ENCODE data around the gene TMEM131. TPM values are rescaled to one million over a fixed set of nuclear protein-coding genes. Genes with fewer than 3 reads are reported as not detected.

The TMEM131 gene
- total RNA-seq, 1 experiment from 2014 or later, result 29.6 TPM

- TF ChIP-seq EZH2 (IDR thresholded peaks at IDR 0.05; ENCODE audit: low read depth), result no peak
- no peak for TF ChIP-seq CTCF (conservative IDR thresholded peaks at IDR 0.05)
- intact Hi-C loops (cut with micrococcal nuclease; ENCODE audit: unreplicated experiment), result no loop called here
- H2AFZ ChIP-seq, result no peak overlapping the region
- H3K4me3 ChIP-seq, result no peak overlapping the region
- no peaks in the 10 kb centered on the region for H3F3A ChIP-seq (ENCODE audit: insufficient read depth, low read depth)
- no peaks in the 10 kb centered on the region for H3K9me2 ChIP-seq (ENCODE audit: insufficient read depth)
- no TSS peak for BruUV-seq (replicated peaks)
- H4K20me1 ChIP-seq (ENCODE audit: insufficient read depth), result no peaks in the 10 kb centered on the region
- no peak for DNase-seq
- H3K36me3 ChIP-seq (ENCODE audit: low read depth), result no peaks in the 10 kb centered on the region
- no peaks in the 10 kb centered on the region for H3K79me2 ChIP-seq (ENCODE audit: low read depth)
- POLR2A ChIA-PET (ENCODE audit: unreplicated experiment), result interaction anchor here (0.5 kb wide), 1 partner anchor 851 kb away, joined by 3 read pairs; no protein-coding TSS in a partner anchor
- H3K27me3 ChIP-seq (ENCODE audit: insufficient read depth, low read depth), result peaks cover 18% of the 10 kb centered on the region
- CTCF ChIA-PET, result no interaction called here
- H3K4me1 ChIP-seq (replicated peaks; ENCODE audit: insufficient read depth), result no peaks in the 10 kb centered on the region
- no peak overlapping the region for H3K4me2 ChIP-seq
- no peaks in the 10 kb centered on the region for H3K9me3 ChIP-seq (ENCODE audit: insufficient read depth, low read depth)
- no peak overlapping the region for H3K27ac ChIP-seq
Measured at GRCh38 chr2:97736185-97736584, 259.6 kb downstream of the TMEM131 start.

GRCh38 chr2:97735161-97735561 is 260.6 kb downstream of the TMEM131 start:
- intact Hi-C loops (cut with micrococcal nuclease; ENCODE audit: unreplicated experiment), result no loop called here
- BruUV-seq (replicated peaks), result no TSS peak
- Histone ChIP-seq H3K79me2 (ENCODE audit: low read depth) (no peaks in the 10 kb centered on the region), H3K9me2 (ENCODE audit: insufficient read depth) (no peaks in the 10 kb centered on the region), H3K4me1 (replicated peaks; ENCODE audit: insufficient read depth) (no peaks in the 10 kb centered on the region), H4K20me1 (ENCODE audit: insufficient read depth) (no peaks in the 10 kb centered on the region), H3K9me3 (ENCODE audit: insufficient read depth, low read depth) (0 out of 2 replicates have a peak, but pooled peaks cover 3% of the 10 kb centered on the region), H3K36me3 (ENCODE audit: low read depth) (no peaks in the 10 kb centered on the region), H3K4me3 (no peak overlapping the region), H2AFZ (no peak overlapping the region), H3K27ac (no peak overlapping the region), H3K4me2 (no peak overlapping the region), H3F3A (ENCODE audit: insufficient read depth, low read depth) (no peaks in the 10 kb centered on the region), H3K27me3 (ENCODE audit: insufficient read depth, low read depth) (peaks cover 18% of the 10 kb centered on the region)
- TF ChIP-seq EZH2 (IDR thresholded peaks at IDR 0.05; ENCODE audit: low read depth) (no peak), CTCF (conservative IDR thresholded peaks at IDR 0.05) (no peak)
- CTCF ChIA-PET, result no interaction called here
- POLR2A ChIA-PET (ENCODE audit: unreplicated experiment), result no interaction called here
- no peak for DNase-seq

- Histone ChIP-seq H3K79me2 (ENCODE audit: low read depth) (no peaks in the 10 kb centered on the region), H3K27me3 (ENCODE audit: insufficient read depth, low read depth) (peaks cover 18% of the 10 kb centered on the region), H3K4me2 (no peak overlapping the region), H2AFZ (no peak overlapping the region), H3K4me1 (replicated peaks; ENCODE audit: insufficient read depth) (no peaks in the 10 kb centered on the region), H4K20me1 (ENCODE audit: insufficient read depth) (no peaks in the 10 kb centered on the region), H3F3A (ENCODE audit: insufficient read depth, low read depth) (no peaks in the 10 kb centered on the region), H3K9me2 (ENCODE audit: insufficient read depth) (no peaks in the 10 kb centered on the region), H3K4me3 (no peak overlapping the region), H3K27ac (no peak overlapping the region), H3K36me3 (ENCODE audit: low read depth) (no peaks in the 10 kb centered on the region), H3K9me3 (ENCODE audit: insufficient read depth, low read depth) (0 out of 2 replicates have a peak, but pooled peaks cover 8% of the 10 kb centered on the region)
- no TSS peak for BruUV-seq (replicated peaks)
- TF ChIP-seq EZH2 (IDR thresholded peaks at IDR 0.05; ENCODE audit: low read depth), result no peak
- no peak for TF ChIP-seq CTCF (conservative IDR thresholded peaks at IDR 0.05)
- POLR2A ChIA-PET (ENCODE audit: unreplicated experiment), result no interaction called here
- no peak for DNase-seq
- CTCF ChIA-PET, result no interaction called here
- intact Hi-C loops (cut with micrococcal nuclease; ENCODE audit: unreplicated experiment), result no loop called here
Measured at GRCh38 chr2:97734061-97735051, 261.4 kb downstream of the TMEM131 start.

All from PC-9 (cell line).